PFSK-1 (cell line): Measurements from ENCODE around the gene C9orf72.

Experiments
- FOXP2 ChIP-seq: optimal IDR thresholded peaks from 2 replicates; pipeline ENCODE3; 2011; ENCODE audit warnings: borderline replicate concordance, control low read depth, inconsistent platforms; ENCODE audit not compliant: insufficient read depth; ENCODE audit errors: extremely low read length, extremely low read depth
- POLR2AphosphoS5 ChIP-seq: IDR thresholded peaks from 2 replicates; pipeline ENCODE4 v1.6.1; 2012; ENCODE audit warnings: low read depth, mild to moderate bottlenecking, control low read depth, low read length, moderate library complexity
- SIN3A ChIP-seq: IDR thresholded peaks from 2 replicates; pipeline ENCODE4 v1.6.1; 2012; ENCODE audit warnings: mild to moderate bottlenecking, low read length, moderate library complexity, borderline replicate concordance; ENCODE audit not compliant: insufficient read depth
- TAF1 ChIP-seq: IDR thresholded peaks from 2 replicates; pipeline ENCODE4 v1.6.1; 2012; ENCODE audit warnings: low read length, control low read depth, borderline replicate concordance; ENCODE audit not compliant: insufficient read depth
- TF ChIP-seq, protein P1 (sequence below), 2 experiments: IDR thresholded peaks; 2 replicates each; pipeline versions ENCODE4 v1.6.1 to v1.8.0; 2011 to 2012; ENCODE audit warnings: low read depth in 2 of 2, low read length in 2 of 2, control low read depth in 1 of 2, inconsistent platforms in 1 of 2, mild to moderate bottlenecking in 1 of 2, moderate library complexity in 1 of 2; ENCODE audit not compliant: insufficient read depth in 1 of 2

Gene C9orf72

DNA sequence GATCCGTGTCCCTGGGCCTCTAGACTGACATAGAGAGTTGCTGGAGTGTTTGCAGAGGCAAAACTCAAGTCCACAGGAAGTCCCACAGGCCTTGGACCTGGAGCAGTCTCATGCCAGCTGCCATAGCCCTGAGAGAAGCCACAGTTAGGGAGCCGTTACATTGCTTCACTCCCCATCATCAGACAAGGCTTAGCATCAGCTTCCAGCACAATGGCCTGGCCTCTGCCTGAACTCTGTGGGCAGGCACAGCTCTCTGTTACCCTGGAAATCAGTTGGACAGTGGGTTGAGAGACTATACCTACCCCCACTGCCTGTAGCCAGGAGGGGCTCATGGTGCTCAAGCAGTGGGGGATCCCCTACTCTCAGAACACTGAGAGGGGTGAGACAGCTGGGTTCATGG, 16.2 kb upstream of the C9orf72 start:
- TF ChIP-seq FOXP2 = no peak
- TF ChIP-seq TAF1 = no peak
- TF ChIP-seq, protein P1, sequence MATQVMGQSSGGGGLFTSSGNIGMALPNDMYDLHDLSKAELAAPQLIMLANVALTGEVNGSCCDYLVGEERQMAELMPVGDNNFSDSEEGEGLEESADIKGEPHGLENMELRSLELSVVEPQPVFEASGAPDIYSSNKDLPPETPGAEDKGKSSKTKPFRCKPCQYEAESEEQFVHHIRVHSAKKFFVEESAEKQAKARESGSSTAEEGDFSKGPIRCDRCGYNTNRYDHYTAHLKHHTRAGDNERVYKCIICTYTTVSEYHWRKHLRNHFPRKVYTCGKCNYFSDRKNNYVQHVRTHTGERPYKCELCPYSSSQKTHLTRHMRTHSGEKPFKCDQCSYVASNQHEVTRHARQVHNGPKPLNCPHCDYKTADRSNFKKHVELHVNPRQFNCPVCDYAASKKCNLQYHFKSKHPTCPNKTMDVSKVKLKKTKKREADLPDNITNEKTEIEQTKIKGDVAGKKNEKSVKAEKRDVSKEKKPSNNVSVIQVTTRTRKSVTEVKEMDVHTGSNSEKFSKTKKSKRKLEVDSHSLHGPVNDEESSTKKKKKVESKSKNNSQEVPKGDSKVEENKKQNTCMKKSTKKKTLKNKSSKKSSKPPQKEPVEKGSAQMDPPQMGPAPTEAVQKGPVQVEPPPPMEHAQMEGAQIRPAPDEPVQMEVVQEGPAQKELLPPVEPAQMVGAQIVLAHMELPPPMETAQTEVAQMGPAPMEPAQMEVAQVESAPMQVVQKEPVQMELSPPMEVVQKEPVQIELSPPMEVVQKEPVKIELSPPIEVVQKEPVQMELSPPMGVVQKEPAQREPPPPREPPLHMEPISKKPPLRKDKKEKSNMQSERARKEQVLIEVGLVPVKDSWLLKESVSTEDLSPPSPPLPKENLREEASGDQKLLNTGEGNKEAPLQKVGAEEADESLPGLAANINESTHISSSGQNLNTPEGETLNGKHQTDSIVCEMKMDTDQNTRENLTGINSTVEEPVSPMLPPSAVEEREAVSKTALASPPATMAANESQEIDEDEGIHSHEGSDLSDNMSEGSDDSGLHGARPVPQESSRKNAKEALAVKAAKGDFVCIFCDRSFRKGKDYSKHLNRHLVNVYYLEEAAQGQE (IDR thresholded peaks at IDR 0.05; ENCODE audit: insufficient read depth in 1 of 2, low read depth in 2 of 2, low read length in 2 of 2) = no peak
- no peak for TF ChIP-seq SIN3A
- no peak for TF ChIP-seq POLR2AphosphoS5

DNA sequence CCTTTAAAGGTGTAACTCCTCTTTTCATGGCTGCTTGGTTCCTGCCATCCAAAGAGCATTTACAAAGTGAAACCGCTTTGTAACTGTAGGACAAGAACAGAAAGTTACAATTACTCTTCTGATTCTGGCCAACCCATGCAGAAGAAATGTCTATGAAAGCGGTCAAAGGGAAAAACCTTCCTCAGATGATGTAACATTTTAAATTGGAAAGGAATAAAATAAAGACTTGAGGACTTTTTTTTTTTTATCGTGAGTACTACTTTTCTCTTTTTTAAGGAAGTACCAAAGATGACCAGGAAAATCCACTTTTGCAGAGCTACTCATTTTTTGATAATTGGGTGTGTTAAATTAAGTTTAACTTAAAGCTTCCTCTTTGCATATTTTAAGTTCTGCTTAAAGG, 13.0 kb upstream of the C9orf72 start:
- TF ChIP-seq POLR2AphosphoS5 (no peak), TAF1 (no peak), FOXP2 (no peak)
- TF ChIP-seq, protein P1 (IDR thresholded peaks at IDR 0.05; ENCODE audit: insufficient read depth in 1 of 2, low read depth in 2 of 2, low read length in 2 of 2) = no peak

DNA sequence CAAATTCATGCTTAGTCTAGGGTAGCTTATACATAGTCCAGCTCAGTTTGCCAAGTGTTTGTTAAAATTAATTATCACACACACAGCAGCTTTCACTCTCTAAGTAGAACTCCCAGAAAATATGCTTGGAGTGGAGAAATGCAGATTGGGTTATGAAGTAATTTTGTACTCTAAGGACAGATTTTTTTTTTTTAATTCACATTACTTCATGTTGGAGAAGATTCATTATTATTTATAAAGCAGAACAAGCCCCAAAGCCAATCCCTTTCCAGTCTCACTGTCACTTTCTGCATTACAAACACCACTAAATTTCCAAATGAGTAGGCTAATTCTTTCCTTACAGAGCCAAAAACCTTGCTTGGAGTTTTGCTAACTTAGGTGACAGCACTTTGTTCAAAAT, 11.7 kb upstream of the C9orf72 start:
- TF ChIP-seq, protein P1 (IDR thresholded peaks at IDR 0.05; ENCODE audit: insufficient read depth in 1 of 2, low read depth in 2 of 2, low read length in 2 of 2) = no peak
- no peak for TF ChIP-seq SIN3A

DNA sequence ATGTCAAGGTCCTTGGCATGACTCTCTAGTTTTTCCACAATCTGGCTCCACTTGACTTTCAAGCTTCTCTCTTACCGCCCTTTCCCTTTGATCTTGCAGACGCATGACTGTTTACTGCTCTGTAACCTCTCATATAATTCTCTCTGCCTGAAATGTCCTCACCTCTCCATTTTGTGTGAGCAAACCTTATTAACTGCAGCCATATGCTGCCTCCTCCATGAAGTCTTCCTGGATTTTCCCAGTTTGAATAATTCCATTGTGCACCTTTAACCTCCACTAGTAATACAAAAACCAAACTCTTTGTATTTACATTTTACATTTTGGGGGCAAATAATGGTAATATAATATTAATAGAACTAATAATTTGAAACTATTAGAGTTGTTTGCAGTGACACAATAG, 9.5 kb upstream of the C9orf72 start:
- TF ChIP-seq POLR2AphosphoS5 (no peak), TAF1 (no peak), SIN3A (no peak), FOXP2 (no peak)
- TF ChIP-seq, protein P1 (IDR thresholded peaks at IDR 0.05; ENCODE audit: insufficient read depth in 1 of 2, low read depth in 2 of 2, low read length in 2 of 2) = no peak

DNA sequence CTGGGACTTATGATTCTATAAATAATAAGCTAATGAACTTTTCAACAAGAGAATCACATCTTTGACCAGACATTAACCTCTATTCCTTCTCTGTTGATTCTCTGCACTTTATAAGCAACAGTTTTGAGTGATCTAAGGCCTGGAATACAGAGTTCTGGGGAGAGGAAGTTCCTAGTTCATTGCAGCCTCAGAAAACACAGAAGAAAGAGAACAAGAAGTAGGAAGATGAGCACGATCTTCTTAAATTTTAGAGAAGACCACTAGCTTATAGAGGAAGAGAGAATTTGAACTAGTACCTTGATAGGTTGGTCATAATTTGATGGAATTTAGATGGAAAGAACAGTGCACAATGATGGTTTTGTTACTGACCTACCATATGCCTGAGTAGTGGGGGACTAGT, 8.5 kb upstream of the C9orf72 start:
- TF ChIP-seq TAF1 (no peak), FOXP2 (no peak), SIN3A (no peak), POLR2AphosphoS5 (no peak)
- TF ChIP-seq, protein P1 (IDR thresholded peaks at IDR 0.05; ENCODE audit: insufficient read depth in 1 of 2, low read depth in 2 of 2, low read length in 2 of 2) = no peak
